Stimulated activated CD4-positive, alpha-beta T cell treated with anti-CD3 and anti-CD28 coated beads, Interleukin-4, amount 100 ng/mL, for 1 hour (primary cell): ENCODE results near the gene RASGRP2.
"Not testable (repeated sequence)": the region's sequence is repeated elsewhere in the genome, so short reads cannot be mapped to it uniquely, and the experiment has no call there.

ENCODE experiments used
- DNase-seq: peaks from one replicate; pipeline ENCODE4 v3.0.0-alpha.2; 2020

RASGRP2 gene

GRCh38 chr11:64718084-64718779, 25.7 kb downstream of the RASGRP2 start:
- no peak for DNase-seq

GRCh38 chr11:64717268-64717578, 26.7 kb downstream of the RASGRP2 start:
- no peak for DNase-seq

- DNase-seq: no peak
Observed at GRCh38 chr11:64716473-64717267, 27.3 kb downstream of the RASGRP2 start.

GRCh38 chr11:64715756-64716472, 28.0 kb downstream of the RASGRP2 start:
- no peak for DNase-seq

GRCh38 chr11:64715110-64715509, 28.8 kb downstream of the RASGRP2 start:
- no peak for DNase-seq

- DNase-seq: no peak
Observed at GRCh38 chr11:64714666-64715065, 29.3 kb downstream of the RASGRP2 start.

GRCh38 chr11:64713781-64714363, 30.1 kb downstream of the RASGRP2 start:
- DNase-seq: no peak

GRCh38 chr11:64713016-64713707, 30.8 kb downstream of the RASGRP2 start:
- DNase-seq: no peak

- no peak for DNase-seq
Observed at GRCh38 chr11:64712430-64713015, 31.4 kb downstream of the RASGRP2 start.

GRCh38 chr11:64711956-64712362, 32.0 kb downstream of the RASGRP2 start:
- no peak for DNase-seq

- no peak for DNase-seq
Observed at GRCh38 chr11:64711138-64711955, 32.6 kb downstream of the RASGRP2 start.

GRCh38 chr11:64710418-64711137, 33.4 kb downstream of the RASGRP2 start:
- DNase-seq: no peak

GRCh38 chr11:64705501-64705900, 38.4 kb downstream of the RASGRP2 start:
- no peak for DNase-seq

- no peak for DNase-seq
Observed at GRCh38 chr11:64703048-64703447, 40.9 kb downstream of the RASGRP2 start.

GRCh38 chr11:64701956-64702355, 42.0 kb downstream of the RASGRP2 start:
- DNase-seq: not testable (repeated sequence)

GRCh38 chr11:64698427-64698826, 45.5 kb downstream of the RASGRP2 start:
- no peak for DNase-seq

- DNase-seq: no peak
Observed at GRCh38 chr11:64697663-64698375, 46.1 kb downstream of the RASGRP2 start.

GRCh38 chr11:64696045-64696444, 47.9 kb downstream of the RASGRP2 start:
- no peak for DNase-seq

- no peak for DNase-seq
Observed at GRCh38 chr11:64695548-64695947, 48.4 kb downstream of the RASGRP2 start.

- no peak for DNase-seq
Observed at GRCh38 chr11:64694821-64695365, 49.0 kb downstream of the RASGRP2 start.
